Skeletal muscle satellite cell (primary cell): ENCODE data around the gene TNS4. TPM values are rescaled to one million over a fixed set of nuclear protein-coding genes. Genes with fewer than 3 reads are reported as not detected.
"Not testable (repeated sequence)": the region's sequence is repeated elsewhere in the genome, so short reads cannot be mapped to it uniquely, and the experiment has no call there.

Experiments
- H3K27me3 ChIP-seq: 2 replicates; pipeline ENCODE4 v1.7.0; 2013; ENCODE audit warnings: low read length; ENCODE audit not compliant: control insufficient read depth, insufficient read depth
- H3K36me3 ChIP-seq: 2 replicates; pipeline ENCODE4 v1.7.0; 2013; ENCODE audit warnings: mild to moderate bottlenecking, control low read depth, low read length; ENCODE audit not compliant: insufficient read depth
- H3K4me1 ChIP-seq: 2 replicates; pipeline ENCODE4 v1.7.0; 2013; ENCODE audit warnings: low read length; ENCODE audit not compliant: control insufficient read depth, insufficient read depth
- H3K4me2 ChIP-seq: 2 replicates; pipeline ENCODE4 v1.7.0; 2013; ENCODE audit warnings: mild to moderate bottlenecking, low read length
- H3K4me3 ChIP-seq: 2 replicates; pipeline ENCODE4 v1.7.0; 2013; ENCODE audit warnings: low read length
- H3K9ac ChIP-seq: 2 replicates; pipeline ENCODE4 v1.7.0; 2013; ENCODE audit warnings: mild to moderate bottlenecking, low read depth, low read length, moderate library complexity
- H3K9me3 ChIP-seq: replicated peaks from 2 replicates; pipeline ENCODE4 v1.7.0; 2013; ENCODE audit warnings: mild to moderate bottlenecking, control low read depth, low read length
- total RNA-seq: library from RNA; depleted of rRNA; stranded (reverse); fragments of >200 nt; gene quantifications from 2 replicates; pipeline ENCODE4 v1.2.3, GENCODE V29; 2012; rRNA removed

TNS4 gene, protein sequence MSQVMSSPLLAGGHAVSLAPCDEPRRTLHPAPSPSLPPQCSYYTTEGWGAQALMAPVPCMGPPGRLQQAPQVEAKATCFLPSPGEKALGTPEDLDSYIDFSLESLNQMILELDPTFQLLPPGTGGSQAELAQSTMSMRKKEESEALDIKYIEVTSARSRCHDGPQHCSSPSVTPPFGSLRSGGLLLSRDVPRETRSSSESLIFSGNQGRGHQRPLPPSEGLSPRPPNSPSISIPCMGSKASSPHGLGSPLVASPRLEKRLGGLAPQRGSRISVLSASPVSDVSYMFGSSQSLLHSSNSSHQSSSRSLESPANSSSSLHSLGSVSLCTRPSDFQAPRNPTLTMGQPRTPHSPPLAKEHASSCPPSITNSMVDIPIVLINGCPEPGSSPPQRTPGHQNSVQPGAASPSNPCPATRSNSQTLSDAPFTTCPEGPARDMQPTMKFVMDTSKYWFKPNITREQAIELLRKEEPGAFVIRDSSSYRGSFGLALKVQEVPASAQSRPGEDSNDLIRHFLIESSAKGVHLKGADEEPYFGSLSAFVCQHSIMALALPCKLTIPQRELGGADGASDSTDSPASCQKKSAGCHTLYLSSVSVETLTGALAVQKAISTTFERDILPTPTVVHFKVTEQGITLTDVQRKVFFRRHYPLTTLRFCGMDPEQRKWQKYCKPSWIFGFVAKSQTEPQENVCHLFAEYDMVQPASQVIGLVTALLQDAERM
- under 0.01 and 0.22 TPM in 2 replicates for total RNA-seq

- H3K9me3 ChIP-seq = no peaks in the 10 kb centered on the region
- H3K36me3 ChIP-seq = no peaks in the 10 kb centered on the region
- peaks cover 25% of the 10 kb centered on the region for H3K4me1 ChIP-seq
- H3K27me3 ChIP-seq = no peaks in the 10 kb centered on the region
- H3K4me2 ChIP-seq = no peak within 1 kb of the TSS
- peak within 1 kb of the TSS; percentile 44 for H3K9ac ChIP-seq
- H3K4me3 ChIP-seq = no peak within 1 kb of the TSS
Observed at GRCh38 chr17:40501499-40501911, at the start of gene TNS4. Gene TNS4, minus strand, starts transcription at chr17:40501623. Its CDS starts 5,198 bp downstream, at chr17:40496425.

DNA sequence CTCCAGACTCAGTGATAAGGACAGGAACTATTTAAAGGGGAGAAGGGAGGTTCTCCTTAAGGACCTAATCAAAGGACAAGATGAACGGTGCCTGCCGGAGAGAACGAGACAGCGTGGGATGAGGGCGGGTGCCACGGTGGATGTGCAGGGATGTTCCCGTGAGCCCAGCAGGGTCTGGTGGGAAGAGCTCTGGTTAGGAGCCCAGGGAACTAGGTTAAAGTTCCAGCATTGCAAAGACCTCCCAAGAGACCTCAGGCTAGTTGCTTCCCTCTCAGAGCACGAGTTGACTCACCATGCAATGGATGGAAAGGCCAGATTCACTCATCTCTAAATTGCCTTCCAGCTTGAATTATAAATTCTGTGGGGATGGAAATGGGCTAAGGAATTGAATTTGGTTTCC, 49.2 kb upstream of the TNS4 start:
- Histone ChIP-seq H3K9ac (peak overlapping the region; percentile 94), H3K4me3 (peak overlapping the region; percentile 1), H3K9me3 (no peaks in the 10 kb centered on the region), H3K4me1 (peaks cover 79% of the 10 kb centered on the region), H3K36me3 (peaks cover 11% of the 10 kb centered on the region), H3K27me3 (no peaks in the 10 kb centered on the region), H3K4me2 (peak overlapping the region; percentile 23)

GRCh38 chr17:40548982-40549685, 47.7 kb upstream of the TNS4 start:
- no peaks in the 10 kb centered on the region for H3K9me3 ChIP-seq
- peaks cover 68% of the 10 kb centered on the region for H3K4me1 ChIP-seq
- H3K9ac ChIP-seq = peak overlapping the region; percentile 94
- H3K4me2 ChIP-seq = peak overlapping the region; percentile 23
- no peak overlapping the region for H3K4me3 ChIP-seq
- no peaks in the 10 kb centered on the region for H3K36me3 ChIP-seq
- no peaks in the 10 kb centered on the region for H3K27me3 ChIP-seq

GRCh38 chr17:40548491-40548981, 47.1 kb upstream of the TNS4 start:
- Histone ChIP-seq H3K4me3 (no peak overlapping the region), H3K36me3 (no peaks in the 10 kb centered on the region), H3K27me3 (no peaks in the 10 kb centered on the region), H3K4me2 (peak overlapping the region; percentile 23), H3K4me1 (peaks cover 63% of the 10 kb centered on the region), H3K9me3 (no peaks in the 10 kb centered on the region), H3K9ac (peak overlapping the region; percentile 94)

GRCh38 chr17:40547785-40548478, 46.5 kb upstream of the TNS4 start:
- no peak overlapping the region for H3K4me2 ChIP-seq
- H3K27me3 ChIP-seq = no peaks in the 10 kb centered on the region
- peaks cover 63% of the 10 kb centered on the region for H3K4me1 ChIP-seq
- H3K4me3 ChIP-seq = no peak overlapping the region
- H3K36me3 ChIP-seq = no peaks in the 10 kb centered on the region
- no peaks in the 10 kb centered on the region for H3K9me3 ChIP-seq
- H3K9ac ChIP-seq = peak overlapping the region; percentile 94

GRCh38 chr17:40547079-40547784, 45.8 kb upstream of the TNS4 start:
- Histone ChIP-seq H3K9ac (peak overlapping the region; percentile 94), H3K36me3 (no peaks in the 10 kb centered on the region), H3K4me1 (peaks cover 63% of the 10 kb centered on the region), H3K4me3 (no peak overlapping the region), H3K4me2 (no peak overlapping the region), H3K27me3 (no peaks in the 10 kb centered on the region), H3K9me3 (no peaks in the 10 kb centered on the region)

- H3K36me3 ChIP-seq, H3K9me3 ChIP-seq, H3K9ac ChIP-seq, H3K4me3 ChIP-seq, H3K4me2 ChIP-seq, H3K27me3 ChIP-seq: not testable (repeated sequence)
- H3K4me1 ChIP-seq = peaks cover 63% of the 10 kb centered on the region
Observed at GRCh38 chr17:40546497-40546896, 45.1 kb upstream of the TNS4 start.

DNA sequence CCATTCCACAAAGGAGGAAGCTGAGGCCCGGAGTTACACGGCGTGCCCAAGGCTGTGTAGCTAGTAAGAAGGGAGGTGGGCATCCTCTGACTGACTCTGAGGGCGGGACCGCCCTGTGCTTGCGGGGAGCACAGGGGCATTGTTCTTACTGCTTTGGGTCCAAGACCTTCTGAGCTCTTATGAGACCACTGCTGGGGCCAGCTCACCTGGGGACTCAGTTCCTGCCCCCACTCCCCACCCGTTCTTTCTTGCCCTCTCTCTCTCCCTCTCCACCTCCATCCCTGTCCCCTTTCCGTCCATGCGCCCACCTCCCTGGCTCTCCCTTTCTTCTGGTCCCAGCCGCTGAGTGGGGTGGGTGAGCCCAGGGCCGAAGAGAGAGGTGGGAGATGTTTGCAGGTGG, 44.2 kb upstream of the TNS4 start:
- no peak overlapping the region for H3K4me2 ChIP-seq
- H3K27me3 ChIP-seq = no peaks in the 10 kb centered on the region
- no peaks in the 10 kb centered on the region for H3K36me3 ChIP-seq
- peaks cover 56% of the 10 kb centered on the region for H3K4me1 ChIP-seq
- no peak overlapping the region for H3K9ac ChIP-seq
- H3K4me3 ChIP-seq = no peak overlapping the region
- no peaks in the 10 kb centered on the region for H3K9me3 ChIP-seq

DNA sequence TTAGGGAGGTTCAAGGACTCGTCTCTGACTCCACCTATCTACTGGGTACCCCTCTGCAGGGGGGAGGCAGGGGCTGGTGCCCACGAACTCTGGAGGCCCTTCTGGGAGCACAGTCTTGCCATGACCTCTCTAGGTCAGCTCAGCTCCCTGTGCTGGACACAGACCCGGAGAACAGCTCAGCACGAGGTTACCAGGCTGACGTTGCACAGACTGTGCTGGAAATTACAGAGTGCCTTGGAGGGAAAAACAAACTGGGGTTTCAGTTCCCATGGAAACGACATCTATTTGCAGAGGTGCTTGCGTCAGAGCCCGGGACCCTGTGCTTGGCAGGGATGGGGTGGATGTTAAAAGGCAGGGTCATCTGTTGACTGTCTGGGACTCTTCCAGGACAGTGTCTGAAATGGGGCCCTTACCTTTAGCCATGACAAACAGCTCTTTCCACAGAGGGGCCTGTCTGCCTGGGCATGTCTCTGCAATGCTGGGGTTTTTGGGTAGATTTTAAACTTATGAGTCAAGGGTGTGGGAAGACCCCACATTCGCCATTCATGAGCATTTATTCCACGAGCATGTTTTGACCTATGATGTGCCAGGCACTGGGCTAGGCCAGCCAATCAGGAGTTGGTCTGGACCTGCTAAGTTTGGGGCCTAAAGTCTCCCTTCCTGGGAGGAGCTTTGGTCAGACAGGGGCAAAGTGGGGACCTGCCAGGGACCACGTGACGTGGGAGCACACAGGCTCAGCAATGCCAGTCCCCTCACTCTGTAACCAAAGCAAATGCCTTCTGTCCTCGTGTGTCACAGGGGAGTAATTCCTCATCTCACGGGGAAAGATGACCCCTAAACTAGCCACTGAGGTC, 41.4 kb upstream of the TNS4 start:
- Histone ChIP-seq H3K36me3 (no peaks in the 10 kb centered on the region), H3K4me1 (peaks cover 40% of the 10 kb centered on the region), H3K9me3 (no peaks in the 10 kb centered on the region), H3K9ac (peak overlapping the region; percentile 63), H3K4me3 (no peak overlapping the region), H3K4me2 (no peak overlapping the region), H3K27me3 (no peaks in the 10 kb centered on the region)
